ENCODE measurements around the gene GRAMD4. TPM values are rescaled to one million over a fixed set of nuclear protein-coding genes. Genes with fewer than 3 reads are reported as not detected.

Gene GRAMD4
- total and polyA plus RNA-seq, 10 of the 15 experiments (the other 5 are each of a cell fraction or from before 2014, with no cell fraction given): 0.21 to 45.5 (median 10.6) TPM

GRCh38 chr22:46593996-46594946, 25.9 kb upstream of the GRAMD4 start:
- Histone ChIP-seq H3K4me3 (no peak overlapping the region), H3K9me3 (replicated peaks; ENCODE audit: control insufficient read depth, insufficient read depth, low read length) (no peaks in the 10 kb centered on the region), H2AFZ (ENCODE audit: control insufficient read depth, low read depth, low read length) (no peak overlapping the region), H3K27ac (ENCODE audit: control insufficient read depth, insufficient read depth) (no peak overlapping the region), H3K36me3 (ENCODE audit: control insufficient read depth in 2 of 2, insufficient read depth in 2 of 2, low read length in 1 of 2) (no peaks in the 10 kb centered on the region; a peak in 1 of 4 replicates), H4K20me1 (ENCODE audit: control insufficient read depth, insufficient read depth) (no peaks in the 10 kb centered on the region), H3K27me3 (replicated peaks in 1 of 2; ENCODE audit: control insufficient read depth in 2 of 2, insufficient read depth in 2 of 2, low read length in 1 of 2) (no peaks in the 10 kb centered on the region), H3K4me1 (ENCODE audit: control insufficient read depth, insufficient read depth, low read length) (peaks cover 30% of the 10 kb centered on the region), H3K9ac (ENCODE audit: control insufficient read depth, insufficient read depth, low read length) (no peak overlapping the region), H3K4me2 (ENCODE audit: control insufficient read depth, insufficient read depth) (no peak overlapping the region), H3K79me2 (ENCODE audit: control insufficient read depth, insufficient read depth, low read length) (no peaks in the 10 kb centered on the region; the same call in 1 of the 2 replicates)
- in situ Hi-C loops (cut with MboI) (no loop called here), intact Hi-C loops (cut with micrococcal nuclease; ENCODE audit: unreplicated experiment) (loop anchor here (10.0 kb wide), 1 partner anchor 181 kb away; no protein-coding TSS in a partner anchor)
- 84% methylated on average over 12 of the region's 15 CpGs for WGBS (ENCODE audit: insufficient coverage, insufficient replicate concordance, low lambda C conversion rate, missing lambda C conversion rate)
- ChIA-PET CTCF (no interaction called here), RAD21 (ENCODE audit: unreplicated experiment) (interaction anchor here (1.4 kb wide), 1 partner anchor 20 kb away, joined by 5 read pairs; no protein-coding TSS in a partner anchor), SMC1A (ENCODE audit: uncharacterized antibody, unreplicated experiment) (no interaction called here), POLR2A (no interaction called here)
- TF ChIP-seq POLR2AphosphoS5 (IDR thresholded peaks at IDR 0.05; ENCODE audit: low read length): no peak
- no peak for TF ChIP-seq RELA (IDR thresholded peaks at IDR 0.05; ENCODE audit: borderline replicate concordance, partially characterized antibody)
- no peak for DNase-seq (ENCODE audit: low read depth, low spot score)
- no peak for FAIRE-seq
- no TSS peak for BruUV-seq (replicated peaks)
- ATAC-seq: no peak

- DNase-seq (ENCODE audit: low read depth, low spot score) (no peak), ATAC-seq (no peak), FAIRE-seq (no peak)
- Histone ChIP-seq H3K9ac (ENCODE audit: control insufficient read depth, insufficient read depth, low read length) (no peak overlapping the region), H2AFZ (ENCODE audit: control insufficient read depth, low read depth, low read length) (no peak overlapping the region), H3K79me2 (ENCODE audit: control insufficient read depth, insufficient read depth, low read length) (no peaks in the 10 kb centered on the region; the same call in 1 of the 2 replicates), H3K9me3 (replicated peaks; ENCODE audit: control insufficient read depth, insufficient read depth, low read length) (no peaks in the 10 kb centered on the region), H3K4me3 (no peak overlapping the region), H4K20me1 (ENCODE audit: control insufficient read depth, insufficient read depth) (no peaks in the 10 kb centered on the region), H3K4me1 (ENCODE audit: control insufficient read depth, insufficient read depth, low read length) (peaks cover 26% of the 10 kb centered on the region), H3K27me3 (replicated peaks in 1 of 2; ENCODE audit: control insufficient read depth in 2 of 2, insufficient read depth in 2 of 2, low read length in 1 of 2) (no peaks in the 10 kb centered on the region), H3K36me3 (ENCODE audit: control insufficient read depth in 2 of 2, insufficient read depth in 2 of 2, low read length in 1 of 2) (no peaks in the 10 kb centered on the region; a peak in 1 of 4 replicates), H3K27ac (ENCODE audit: control insufficient read depth, insufficient read depth) (no peak overlapping the region), H3K4me2 (ENCODE audit: control insufficient read depth, insufficient read depth) (no peak overlapping the region)
- WGBS (ENCODE audit: insufficient coverage, insufficient replicate concordance, low lambda C conversion rate, missing lambda C conversion rate): 78% methylated on average over 17 of the region's 17 CpGs
- intact Hi-C loops (cut with micrococcal nuclease; ENCODE audit: unreplicated experiment): loop anchor here (10.0 kb wide), 1 partner anchor 180 kb away; no protein-coding TSS in a partner anchor
- RAD21 ChIA-PET (ENCODE audit: unreplicated experiment): no interaction called here
- SMC1A ChIA-PET (ENCODE audit: uncharacterized antibody, unreplicated experiment): no interaction called here
- in situ Hi-C loops (cut with MboI): no loop called here
- CTCF ChIA-PET: no interaction called here
- no TSS peak for BruUV-seq (replicated peaks)
- POLR2A ChIA-PET: no interaction called here
- no peak for TF ChIP-seq USF2 (IDR thresholded peaks at IDR 0.05; ENCODE audit: borderline replicate concordance, low read depth, low read length)
- TF ChIP-seq HSF1 (IDR thresholded peaks at IDR 0.05; ENCODE audit: low read depth, low read length): no peak
- no peak for TF ChIP-seq HCFC1 (IDR thresholded peaks at IDR 0.05; ENCODE audit: low read length)
- TF ChIP-seq TBL1XR1 (IDR thresholded peaks at IDR 0.05; ENCODE audit: low read depth, low read length): no peak
- no peak for TF ChIP-seq MEF2A (IDR thresholded peaks at IDR 0.05; ENCODE audit: insufficient read depth, low read depth, low read length)
- no peak for TF ChIP-seq MXI1 (IDR thresholded peaks at IDR 0.05; ENCODE audit: low read depth, low read length)
- no peak for TF ChIP-seq ZSCAN29 (IDR thresholded peaks at IDR 0.05)
- TF ChIP-seq SIX5 (IDR thresholded peaks at IDR 0.05; ENCODE audit: low read depth, low read length, severe bottlenecking): no peak
- no peak for TF ChIP-seq EZH2 (IDR thresholded peaks at IDR 0.05; ENCODE audit: borderline replicate concordance, control insufficient read depth, low read depth, low read length)
- no peak for TF ChIP-seq PML (IDR thresholded peaks at IDR 0.05; ENCODE audit: low read length)
- no peak for TF ChIP-seq EGR1 (IDR thresholded peaks at IDR 0.05; ENCODE audit: borderline replicate concordance in 1 of 2, low read depth in 2 of 2, low read length in 2 of 2)
- TF ChIP-seq KDM1A (IDR thresholded peaks at IDR 0.05; ENCODE audit: borderline replicate concordance): no peak
- no peak for TF ChIP-seq CREM (IDR thresholded peaks at IDR 0.05; ENCODE audit: low read depth)
Measured at GRCh38 chr22:46594947-46595298, 25.3 kb upstream of the GRAMD4 start.
